Measurements from ENCODE around the gene WBP2. TPM values are rescaled to one million over a fixed set of nuclear protein-coding genes. Genes with fewer than 3 reads are reported as not detected.

Gene WBP2
- total and polyA plus RNA-seq, 2 of the 8 experiments (the other 6 are each of a cell fraction or from before 2014, with no cell fraction given): 48.2 to 71.2 TPM

DNA sequence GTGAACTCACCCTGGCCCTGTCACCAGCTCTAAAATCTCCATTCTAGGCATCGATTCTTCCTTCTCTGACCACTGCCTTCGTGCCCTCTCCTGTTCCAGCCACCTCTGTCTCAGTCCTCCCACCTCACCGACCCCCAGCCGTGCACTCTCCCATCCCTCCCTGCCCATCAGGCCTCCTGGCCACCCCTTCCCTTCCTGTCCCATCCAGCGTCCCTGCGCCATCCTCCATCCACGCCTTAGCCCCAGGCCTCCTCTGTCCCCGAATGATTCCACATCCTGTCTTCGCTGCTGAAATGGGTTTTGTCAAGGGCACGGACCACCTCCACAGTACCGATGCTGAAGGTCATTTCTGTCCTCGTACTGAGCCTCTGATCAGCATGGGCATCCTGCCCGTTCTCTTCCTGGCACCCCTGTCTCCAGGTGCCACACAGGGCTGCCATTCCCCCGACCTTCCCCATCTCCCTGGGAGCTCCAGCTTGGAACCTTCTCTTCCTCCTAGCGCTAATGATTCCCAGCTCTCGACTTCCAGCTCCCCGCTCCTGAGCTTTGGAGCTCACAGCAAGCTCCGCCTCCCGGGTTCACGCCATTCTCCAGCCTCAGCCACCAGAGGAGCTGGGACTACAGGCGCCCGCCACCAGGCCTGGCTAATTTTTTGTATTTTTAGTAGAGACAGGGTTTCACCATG lies 39.1 kb upstream of the WBP2 start (continued):
- TF ChIP-seq CTBP2 (IDR thresholded peaks at IDR 0.05; ENCODE audit: borderline replicate concordance, insufficient read depth, insufficient read length, low read length): no peak
